Fibroblast of villous mesenchyme (primary cell): ENCODE data around the gene GLIPR2. TPM values are rescaled to one million over a fixed set of nuclear protein-coding genes. Genes with fewer than 3 reads are reported as not detected.
"Not testable (repeated sequence)": the region's sequence is repeated elsewhere in the genome, so short reads cannot be mapped to it uniquely, and the experiment has no call there.

Experiments
- DNase-seq: peaks from one replicate; pipeline ENCODE4 v3.0.0-alpha.2; 2010; ENCODE audit warnings: low read depth
- H3K4me3 ChIP-seq: 2 replicates; pipeline ENCODE4 v1.5.1; 2011; ENCODE audit warnings: low read depth, mild to moderate bottlenecking, low read length
- CTCF ChIP-seq: IDR thresholded peaks from 2 replicates; pipeline ENCODE4 v1.5.1; 2012; ENCODE audit warnings: low read depth, mild to moderate bottlenecking, low read length; ENCODE audit not compliant: insufficient read depth
- total RNA-seq: library from RNA; depleted of rRNA; stranded (reverse); fragments of >200 nt; gene quantifications from 2 replicates; pipeline ENCODE4 v1.2.3, GENCODE V29; 2012

GLIPR2 gene, protein sequence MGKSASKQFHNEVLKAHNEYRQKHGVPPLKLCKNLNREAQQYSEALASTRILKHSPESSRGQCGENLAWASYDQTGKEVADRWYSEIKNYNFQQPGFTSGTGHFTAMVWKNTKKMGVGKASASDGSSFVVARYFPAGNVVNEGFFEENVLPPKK
- total RNA-seq: 29.4 and 55.7 TPM in 2 replicates

DNA sequence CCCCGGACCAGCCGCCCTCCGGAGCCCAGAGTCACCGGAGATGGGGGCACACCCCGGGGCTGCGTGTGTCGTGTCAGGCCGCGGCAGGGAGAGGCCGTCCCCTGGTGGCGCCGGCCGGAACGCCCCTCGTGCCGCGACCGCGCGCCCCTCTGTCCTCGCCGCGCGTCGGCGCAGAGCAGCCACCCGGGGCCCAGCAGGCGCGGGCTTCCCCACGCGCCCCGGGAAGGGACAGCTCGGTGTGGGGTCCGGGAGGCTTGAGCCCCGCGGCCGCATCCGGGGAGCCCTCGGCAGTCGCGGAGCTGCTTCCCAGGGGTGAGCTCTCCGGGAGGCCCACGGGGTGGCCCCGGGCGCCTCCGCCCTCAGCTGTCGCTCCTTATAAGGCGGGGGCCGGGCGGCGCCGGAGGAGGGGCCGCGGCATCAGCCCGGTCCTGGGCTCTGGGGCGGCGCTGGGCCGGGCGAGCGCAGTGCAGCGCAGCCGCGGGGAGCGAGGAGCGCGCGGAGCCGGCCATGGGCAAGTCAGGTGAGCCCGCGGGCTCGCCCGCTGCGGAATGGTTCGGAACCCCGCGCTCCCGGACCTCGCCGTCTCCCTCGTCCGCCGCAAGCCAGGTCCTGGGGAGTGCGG is at the start of gene GLIPR2:
GLIPR2 (plus strand) TSS at position 462 of the 622 bp plus-strand sequence; CDS start at position 508, 46 bp downstream.
- peak; percentile 21 for TF ChIP-seq CTCF
- peak; percentile 74 for DNase-seq
- peak within 1 kb of the TSS; percentile 77 for H3K4me3 ChIP-seq

- not testable (repeated sequence) for H3K4me3 ChIP-seq, DNase-seq
Observed at GRCh38 chr9:36087054-36087453, 49.5 kb upstream of the GLIPR2 start.

GRCh38 chr9:36088020-36088419 is 48.5 kb upstream of the GLIPR2 start:
- TF ChIP-seq CTCF: no peak
- no peak for DNase-seq
- H3K4me3 ChIP-seq: no peak overlapping the region

GRCh38 chr9:36091026-36091953 is 45.2 kb upstream of the GLIPR2 start:
- DNase-seq: peak; percentile 37
- TF ChIP-seq CTCF: no peak
- no peak overlapping the region for H3K4me3 ChIP-seq

GRCh38 chr9:36092014-36092413 is 44.5 kb upstream of the GLIPR2 start:
- TF ChIP-seq CTCF: no peak
- no peak overlapping the region for H3K4me3 ChIP-seq

DNA sequence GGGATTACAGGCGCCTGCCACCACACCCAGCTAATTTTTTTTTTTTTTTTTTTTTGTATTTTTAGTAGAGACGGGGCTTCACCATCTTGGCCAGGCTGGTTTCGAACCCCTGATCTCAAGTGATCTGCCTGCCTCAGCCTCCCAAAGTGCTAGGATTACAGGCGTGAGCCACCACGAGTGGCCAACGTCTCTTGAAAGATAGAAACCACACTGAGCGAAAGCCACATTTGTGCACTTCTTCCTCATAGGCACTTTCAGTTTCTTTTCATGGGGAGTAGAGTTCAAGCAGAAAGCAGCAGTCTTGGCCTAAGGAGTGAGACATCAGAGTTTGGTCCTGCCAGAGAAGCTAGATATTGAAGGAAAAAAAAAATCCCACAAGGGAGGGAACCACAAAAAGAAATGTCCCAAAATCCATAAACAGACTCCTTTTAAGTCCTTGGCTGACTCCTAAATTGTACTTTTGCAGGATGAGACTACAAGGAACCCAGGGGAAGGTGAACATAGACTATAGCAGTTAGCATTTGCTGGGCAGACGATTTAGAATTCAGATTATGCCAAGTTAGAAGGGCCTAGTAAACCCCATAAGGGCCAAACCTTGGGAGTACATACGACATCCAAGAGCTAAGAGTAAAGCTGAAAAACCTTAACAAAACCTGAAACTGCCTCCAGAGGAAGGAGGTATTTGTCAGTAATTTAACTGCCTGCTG is 43.9 kb upstream of the GLIPR2 start:
- DNase-seq: peak; percentile 35
- TF ChIP-seq CTCF: no peak
- no peak overlapping the region for H3K4me3 ChIP-seq

More at GRCh38 chr9:36092014-36092413, 44.5 kb upstream of the GLIPR2 start:
- DNase-seq: no peak
